ENCODE measurements around the gene DGCR6.
"Not testable (repeated sequence)": the region's sequence is repeated elsewhere in the genome, so short reads cannot be mapped to it uniquely, and the experiment has no call there.

DGCR6 gene

DNA sequence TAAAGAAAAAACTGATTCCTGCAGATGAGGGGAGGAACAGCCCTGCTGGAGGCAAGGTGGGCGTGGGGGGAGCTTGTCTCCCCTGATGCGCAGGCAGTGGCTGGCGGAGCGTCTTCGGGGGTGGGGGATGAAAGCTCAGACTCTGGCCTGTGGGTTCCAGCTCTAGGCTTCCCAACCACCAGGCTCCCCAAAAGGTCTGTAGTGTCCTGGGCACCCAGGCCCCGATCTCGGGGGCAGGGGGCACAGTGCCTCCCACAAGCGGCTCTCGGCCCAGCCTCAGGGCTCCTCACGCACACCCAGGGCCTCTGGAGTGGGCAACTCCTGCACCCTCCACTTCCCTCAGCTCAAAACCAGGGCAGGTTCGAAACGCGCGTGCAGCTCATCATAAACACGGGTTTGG, 50.8 kb downstream of the DGCR6 start:
- H3K4me3 ChIP-seq (ENCODE audit: low read length); H3K27ac ChIP-seq (ENCODE audit: low read length); H3K27me3 ChIP-seq (ENCODE audit: insufficient read depth, low read length); H3K9ac ChIP-seq (ENCODE audit: low read depth, low read length); H3K9me3 ChIP-seq (ENCODE audit: insufficient read depth, low read depth, low read length); H3K36me3 ChIP-seq (ENCODE audit: insufficient read depth, low read depth, low read length); H3K4me1 ChIP-seq (ENCODE audit: insufficient read depth, low read length): not testable (repeated sequence)

DNA sequence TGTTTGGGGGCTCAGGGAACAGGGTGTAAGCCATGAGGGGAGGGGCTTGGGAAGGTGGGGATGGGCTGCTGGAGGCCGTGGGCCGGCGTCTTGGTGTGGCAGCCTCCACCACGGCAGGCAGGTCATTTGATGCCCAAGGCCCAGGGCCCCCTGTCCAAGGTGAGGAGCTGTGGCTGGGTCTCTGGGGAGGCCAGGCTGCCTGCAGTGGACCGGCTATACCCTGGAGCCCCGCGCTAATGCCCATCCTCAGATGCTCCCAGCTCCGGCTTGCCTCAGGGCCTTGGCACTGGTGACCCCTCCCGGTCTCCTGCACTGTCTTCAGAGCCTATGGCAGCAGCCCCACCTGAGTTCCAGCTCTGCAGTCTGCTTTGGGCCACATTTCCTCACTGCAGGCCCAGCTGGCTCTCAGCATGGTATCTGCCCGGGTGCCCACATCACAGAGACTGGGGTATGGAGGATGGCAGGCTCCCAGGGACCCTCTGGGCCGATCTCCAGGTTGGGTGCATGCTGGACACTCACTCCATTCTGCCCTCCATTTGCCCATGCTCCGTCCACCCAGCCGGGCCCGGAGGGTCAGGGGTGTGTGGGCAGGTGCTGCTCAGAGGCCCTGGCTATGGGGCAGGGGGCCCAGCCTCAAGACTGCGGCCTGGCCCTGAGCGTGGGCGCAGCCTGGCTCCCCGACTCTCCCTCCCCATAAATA, 51.7 kb downstream of the DGCR6 start:
- not testable (repeated sequence) for H3K9ac ChIP-seq (ENCODE audit: low read depth, low read length); H3K36me3 ChIP-seq (ENCODE audit: insufficient read depth, low read depth, low read length); H3K27me3 ChIP-seq (ENCODE audit: insufficient read depth, low read length); H3K4me1 ChIP-seq (ENCODE audit: insufficient read depth, low read length); H3K4me3 ChIP-seq (ENCODE audit: low read length); H3K27ac ChIP-seq (ENCODE audit: low read length); H3K9me3 ChIP-seq (ENCODE audit: insufficient read depth, low read depth, low read length)

GRCh38 chr22:18958321-18958705, 52.2 kb downstream of the DGCR6 start:
- not testable (repeated sequence) for H3K4me3 ChIP-seq (ENCODE audit: low read length); H3K27ac ChIP-seq (ENCODE audit: low read length); H3K4me1 ChIP-seq (ENCODE audit: insufficient read depth, low read length); H3K36me3 ChIP-seq (ENCODE audit: insufficient read depth, low read depth, low read length); H3K9ac ChIP-seq (ENCODE audit: low read depth, low read length); H3K27me3 ChIP-seq (ENCODE audit: insufficient read depth, low read length); H3K9me3 ChIP-seq (ENCODE audit: insufficient read depth, low read depth, low read length)

- H3K4me1 ChIP-seq (ENCODE audit: insufficient read depth, low read length); H3K9ac ChIP-seq (ENCODE audit: low read depth, low read length); H3K27ac ChIP-seq (ENCODE audit: low read length); H3K27me3 ChIP-seq (ENCODE audit: insufficient read depth, low read length); H3K4me3 ChIP-seq (ENCODE audit: low read length); H3K9me3 ChIP-seq (ENCODE audit: insufficient read depth, low read depth, low read length); H3K36me3 ChIP-seq (ENCODE audit: insufficient read depth, low read depth, low read length): not testable (repeated sequence)
Observed at GRCh38 chr22:18958738-18959137, 52.6 kb downstream of the DGCR6 start.

GRCh38 chr22:18959266-18959665, 53.1 kb downstream of the DGCR6 start:
- not testable (repeated sequence) for H3K36me3 ChIP-seq (ENCODE audit: insufficient read depth, low read depth, low read length); H3K9ac ChIP-seq (ENCODE audit: low read depth, low read length); H3K9me3 ChIP-seq (ENCODE audit: insufficient read depth, low read depth, low read length); H3K4me1 ChIP-seq (ENCODE audit: insufficient read depth, low read length); H3K27me3 ChIP-seq (ENCODE audit: insufficient read depth, low read length); H3K4me3 ChIP-seq (ENCODE audit: low read length); H3K27ac ChIP-seq (ENCODE audit: low read length)

DNA sequence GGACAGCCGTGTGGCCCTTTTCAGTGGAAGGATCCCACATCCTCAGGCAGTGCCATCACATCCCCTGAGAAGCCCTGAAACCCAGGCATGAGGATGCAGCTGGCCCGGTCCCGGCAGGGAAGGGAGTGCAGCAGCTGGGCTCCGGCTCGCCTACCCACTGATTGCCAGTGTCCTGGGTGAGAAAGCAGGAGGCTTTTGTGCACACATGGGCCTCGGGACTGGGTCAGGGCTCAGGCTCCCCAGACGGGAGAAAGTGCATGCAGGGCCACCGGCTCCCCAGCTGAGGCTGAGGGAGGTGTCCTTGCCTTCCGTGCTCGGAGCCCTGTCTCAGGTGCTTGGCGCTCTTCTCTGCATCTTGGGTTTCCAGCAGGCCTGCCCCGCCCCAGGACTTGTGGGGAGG, 53.6 kb downstream of the DGCR6 start:
- not testable (repeated sequence) for H3K4me1 ChIP-seq (ENCODE audit: insufficient read depth, low read length); H3K36me3 ChIP-seq (ENCODE audit: insufficient read depth, low read depth, low read length); H3K27ac ChIP-seq (ENCODE audit: low read length); H3K9me3 ChIP-seq (ENCODE audit: insufficient read depth, low read depth, low read length); H3K4me3 ChIP-seq (ENCODE audit: low read length); H3K27me3 ChIP-seq (ENCODE audit: insufficient read depth, low read length); H3K9ac ChIP-seq (ENCODE audit: low read depth, low read length)

DNA sequence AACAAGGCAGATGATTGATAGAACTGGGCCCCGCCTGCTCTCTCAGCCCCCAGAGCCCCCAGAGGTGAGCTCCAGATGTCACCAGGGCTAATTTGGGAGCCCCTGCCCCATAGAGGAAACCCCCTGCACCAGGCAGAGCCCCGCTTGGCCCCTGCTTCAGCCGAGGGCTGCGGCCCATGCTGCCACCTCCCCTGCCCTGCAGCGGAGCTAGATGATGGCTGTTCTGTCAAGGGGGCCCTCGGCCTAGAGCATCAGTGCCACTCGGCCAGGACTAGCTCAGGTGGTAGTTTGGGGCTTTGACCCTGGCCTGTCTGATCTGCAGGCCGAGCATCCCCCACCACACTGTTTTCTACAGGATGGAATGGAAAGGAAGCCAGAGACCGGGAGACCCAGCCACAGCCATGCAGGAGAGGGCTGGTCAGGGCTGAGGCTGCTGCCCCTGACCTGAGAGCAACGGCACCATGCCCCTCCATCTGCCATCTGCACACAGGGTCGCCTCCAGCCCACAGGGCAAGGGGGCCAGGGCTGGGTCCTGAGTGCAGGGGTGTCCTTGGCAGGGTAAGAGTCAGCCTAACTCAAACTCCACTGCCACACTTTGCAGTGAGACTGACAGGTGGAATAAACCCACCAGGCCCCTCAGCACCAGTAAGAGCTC, 54.2 kb downstream of the DGCR6 start:
- H3K36me3 ChIP-seq (ENCODE audit: insufficient read depth, low read depth, low read length); H3K27me3 ChIP-seq (ENCODE audit: insufficient read depth, low read length); H3K9me3 ChIP-seq (ENCODE audit: insufficient read depth, low read depth, low read length); H3K9ac ChIP-seq (ENCODE audit: low read depth, low read length); H3K4me3 ChIP-seq (ENCODE audit: low read length); H3K27ac ChIP-seq (ENCODE audit: low read length); H3K4me1 ChIP-seq (ENCODE audit: insufficient read depth, low read length): not testable (repeated sequence)

DNA sequence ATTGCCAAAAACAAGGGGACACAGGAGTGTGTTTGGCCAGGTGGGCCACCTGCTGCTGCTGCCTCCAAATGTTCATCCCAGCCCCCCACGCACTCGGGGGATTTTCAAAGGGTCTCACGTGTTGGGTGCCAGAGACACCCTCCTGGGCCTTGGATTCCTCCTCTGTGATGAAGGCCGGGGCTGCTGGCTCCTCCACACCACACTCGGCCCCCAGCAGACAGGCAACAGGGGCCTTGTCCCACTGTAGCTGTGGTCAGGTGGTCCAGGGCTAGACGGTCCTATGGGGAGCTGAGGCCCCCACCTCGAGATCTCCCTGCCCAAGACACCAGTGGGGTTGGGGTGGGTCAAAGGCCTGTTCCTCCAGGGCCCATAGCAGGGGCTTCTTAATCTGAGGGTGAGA, 55.1 kb downstream of the DGCR6 start:
- not testable (repeated sequence) for H3K4me3 ChIP-seq (ENCODE audit: low read length); H3K27ac ChIP-seq (ENCODE audit: low read length); H3K9me3 ChIP-seq (ENCODE audit: insufficient read depth, low read depth, low read length); H3K36me3 ChIP-seq (ENCODE audit: insufficient read depth, low read depth, low read length); H3K27me3 ChIP-seq (ENCODE audit: insufficient read depth, low read length); H3K4me1 ChIP-seq (ENCODE audit: insufficient read depth, low read length); H3K9ac ChIP-seq (ENCODE audit: low read depth, low read length)

Measured in iPS-20b (cell line).